HTERT RPE-1 (cell line): ENCODE data around the gene AKAP13.
"Not testable (repeated sequence)": the region's sequence is repeated elsewhere in the genome, so short reads cannot be mapped to it uniquely, and the experiment has no call there.

ENCODE experiments used
- in situ Hi-C: fragments of 300-500 bp; cut with MboI; formaldehyde crosslinking; loops from 4 replicates; pipeline ENCODE4 v1.14.3; 2020; ENCODE audit warnings: low sequenced_read_pairs

AKAP13 gene

DNA sequence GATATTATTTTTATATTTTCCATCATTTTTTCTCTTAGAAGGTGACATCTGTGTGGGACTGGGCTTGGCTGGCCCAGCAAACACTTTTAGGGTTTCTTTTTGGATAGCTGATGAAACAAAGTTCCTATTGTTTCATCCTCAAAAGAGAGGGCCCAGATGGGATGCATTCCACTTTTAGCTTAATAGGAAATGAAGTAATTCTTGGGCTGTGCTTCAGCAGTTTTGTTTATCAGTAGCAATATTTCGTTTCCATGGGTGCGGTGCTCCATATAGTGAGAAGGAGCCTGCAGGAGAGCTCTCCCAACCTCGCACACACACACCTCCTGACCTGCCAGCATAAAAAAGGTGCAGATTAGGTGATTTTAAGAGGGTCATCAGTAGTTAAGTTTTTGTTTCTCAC is 147.5 kb downstream of the AKAP13 start:
- in situ Hi-C loops: no loop called here

GRCh38 chr15:85530079-85530478 is 149.7 kb downstream of the AKAP13 start:
- in situ Hi-C loops: no loop called here

DNA sequence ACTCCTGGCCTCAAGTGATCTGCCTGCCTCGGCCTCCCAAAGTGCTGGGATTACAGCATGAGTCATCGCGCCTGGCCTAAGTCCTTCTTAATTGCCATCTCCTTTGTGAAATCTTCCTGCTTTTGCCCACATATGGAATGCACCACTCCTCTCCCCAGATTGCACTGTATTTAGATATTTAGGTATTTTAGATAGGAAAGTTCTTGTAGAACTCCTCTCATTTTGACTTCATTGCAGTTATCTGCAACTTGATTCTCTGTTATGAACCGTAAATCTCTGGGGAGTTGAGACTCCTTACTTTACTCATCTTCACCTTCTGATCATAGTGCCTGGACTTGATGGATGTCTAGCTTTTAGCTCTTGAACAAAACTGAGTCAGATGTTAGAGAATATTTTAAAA is 150.7 kb downstream of the AKAP13 start:
- in situ Hi-C loops: no loop called here

- in situ Hi-C loops: no loop called here
Measured at GRCh38 chr15:85532689-85533088, 152.3 kb downstream of the AKAP13 start.

DNA sequence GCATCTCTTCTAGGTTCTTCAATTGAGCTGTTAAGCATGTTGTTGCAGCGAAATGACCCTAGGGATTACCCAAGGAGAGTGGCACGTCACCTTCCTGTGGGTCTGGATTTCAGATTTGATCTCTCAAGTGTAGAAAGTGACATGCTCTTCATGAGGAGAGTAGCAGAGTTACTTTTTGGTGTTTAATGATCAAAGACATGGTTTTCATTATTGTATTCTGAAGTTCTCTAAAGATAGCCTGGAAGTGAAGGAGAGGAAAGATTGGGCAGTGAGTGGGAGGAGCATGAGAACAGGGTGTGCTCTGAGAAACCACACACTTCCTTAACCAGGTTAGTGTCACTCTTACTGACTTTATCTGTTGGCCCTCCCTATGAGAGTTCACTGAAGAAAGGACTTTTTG is 153.6 kb downstream of the AKAP13 start:
- in situ Hi-C loops: no loop called here

DNA sequence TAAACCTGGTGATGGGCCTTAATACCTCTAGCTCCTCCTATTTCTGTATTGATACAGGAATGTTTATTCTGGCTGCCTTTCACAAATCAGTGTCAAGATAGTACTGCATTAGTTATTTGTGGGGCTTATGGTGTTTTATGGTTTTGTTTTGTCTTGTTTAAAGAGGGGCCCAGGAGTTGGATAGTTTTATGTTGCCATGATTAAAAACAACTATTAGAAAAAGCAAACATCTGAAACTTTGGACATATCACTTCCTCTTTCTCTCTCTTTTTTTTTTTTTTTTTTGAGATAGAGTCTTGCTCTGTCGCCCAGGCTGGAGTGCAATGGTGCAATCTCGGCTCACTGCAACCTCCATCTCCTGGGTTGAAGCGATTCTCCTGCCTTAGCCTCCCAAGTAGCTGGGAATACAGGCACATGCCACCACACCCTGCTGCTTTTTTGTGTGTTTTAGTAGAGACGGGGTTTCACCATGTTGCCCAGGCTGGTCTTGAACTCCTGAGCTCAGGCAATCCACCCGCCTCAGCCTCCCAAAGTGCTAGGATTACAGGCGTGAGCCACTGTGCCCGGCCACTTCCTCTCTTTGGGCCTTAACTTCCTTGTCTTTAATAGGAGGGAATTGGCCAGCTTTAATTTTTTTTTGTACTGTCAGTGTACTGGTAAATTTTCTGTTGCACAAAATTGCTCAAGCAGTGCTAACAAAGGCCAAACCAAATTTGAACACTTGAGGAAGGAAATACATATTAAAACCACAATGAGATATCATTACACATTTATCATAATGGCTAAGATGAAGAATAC is 155.3 kb downstream of the AKAP13 start:
- in situ Hi-C loops: not testable (repeated sequence)

DNA sequence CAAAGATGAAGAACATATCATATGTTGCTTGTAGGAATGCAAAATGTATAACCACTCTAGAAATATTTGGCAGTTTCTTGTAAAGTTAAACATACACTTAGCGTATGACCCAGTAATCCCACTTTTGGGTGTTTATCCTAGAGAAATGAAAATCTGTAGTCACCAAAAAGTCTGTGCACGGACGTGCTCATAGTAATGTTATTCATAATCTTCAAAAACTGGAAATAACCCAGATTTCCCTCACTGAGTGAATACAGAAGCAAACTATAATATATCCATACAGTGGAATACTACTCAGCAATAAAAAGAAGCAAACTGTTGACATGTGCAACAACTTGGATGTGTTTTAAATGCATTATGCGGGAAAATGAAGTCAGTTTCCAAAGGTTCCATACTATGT is 155.9 kb downstream of the AKAP13 start:
- in situ Hi-C loops: no loop called here

GRCh38 chr15:85539491-85539890 is 159.1 kb downstream of the AKAP13 start:
- in situ Hi-C loops: no loop called here

DNA sequence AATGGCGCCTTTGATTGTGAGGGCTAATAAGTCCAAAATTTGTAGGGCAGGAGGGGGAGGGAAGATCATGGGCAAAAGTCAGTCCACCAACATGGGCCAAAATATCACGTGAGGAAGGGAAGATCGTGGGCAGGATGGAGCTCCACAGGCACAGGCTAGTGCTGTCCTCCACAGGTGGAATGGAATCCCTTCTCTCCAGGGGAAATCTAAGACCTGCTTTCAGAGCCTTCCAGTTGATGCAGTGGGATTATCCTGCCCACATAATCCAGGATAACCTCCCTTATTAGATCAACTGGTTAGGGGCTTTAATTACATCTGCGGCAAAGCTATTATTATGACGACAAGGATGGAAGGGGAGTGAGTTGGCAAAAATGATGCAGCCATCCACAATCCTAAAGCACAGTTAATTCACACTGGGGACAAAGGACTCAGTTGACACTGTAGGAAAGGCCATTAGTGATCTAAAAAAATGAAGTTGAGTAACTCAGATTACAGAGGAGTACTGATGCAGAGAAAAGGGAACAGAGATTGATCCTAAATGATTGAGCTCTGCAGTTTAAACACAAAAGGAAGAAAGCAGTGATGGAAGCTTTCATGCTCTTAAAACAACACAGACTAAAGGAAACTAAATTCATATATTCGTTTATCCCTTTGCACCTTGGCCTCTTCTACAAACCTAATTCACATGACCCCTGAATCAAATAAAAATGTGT is 159.8 kb downstream of the AKAP13 start:
- in situ Hi-C loops: no loop called here

GRCh38 chr15:85541744-85542143 is 161.3 kb downstream of the AKAP13 start:
- in situ Hi-C loops: no loop called here

DNA sequence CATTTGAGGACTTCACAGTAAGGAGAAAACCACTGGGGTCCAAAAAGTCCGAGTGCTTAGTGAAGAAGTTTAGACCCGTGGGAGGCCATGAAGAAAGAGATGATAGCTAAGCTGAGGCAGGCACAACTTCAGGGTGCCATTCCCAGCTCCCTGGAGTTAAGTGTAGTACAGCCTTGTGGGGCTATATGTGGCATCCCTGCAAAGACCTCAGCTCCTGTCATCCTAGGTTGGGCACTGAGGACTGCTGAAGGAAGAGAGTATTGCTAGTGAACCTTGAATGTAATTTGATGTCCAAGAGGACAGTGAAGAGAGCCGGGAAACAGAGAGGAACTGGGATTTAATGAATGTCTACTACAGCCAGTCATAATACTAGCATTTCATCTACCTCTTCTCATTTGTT is 162.1 kb downstream of the AKAP13 start:
- in situ Hi-C loops: no loop called here

DNA sequence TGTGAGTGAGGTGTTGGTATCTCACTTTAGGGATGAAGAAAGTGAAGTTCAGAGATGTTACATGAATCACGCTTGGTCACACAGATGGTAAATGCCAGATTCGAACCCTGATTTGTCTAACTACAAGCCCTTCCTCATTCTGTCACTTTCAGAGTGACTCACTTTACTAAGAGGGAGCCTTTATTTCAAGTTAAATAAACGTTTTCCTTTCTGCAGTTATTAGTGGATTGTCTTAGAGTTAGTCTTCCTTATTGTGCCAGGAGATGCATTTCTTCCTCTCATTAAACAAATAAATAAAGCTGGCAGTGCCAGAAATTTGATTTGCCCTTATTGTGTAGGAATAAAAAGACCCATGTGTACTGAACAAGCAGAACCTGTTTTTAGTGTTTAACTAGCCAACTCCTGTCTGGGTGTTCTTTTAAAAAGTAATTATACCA is 162.5 kb downstream of the AKAP13 start:
- in situ Hi-C loops: no loop called here

GRCh38 chr15:85543741-85544155 is 163.3 kb downstream of the AKAP13 start:
- in situ Hi-C loops: no loop called here

GRCh38 chr15:85545185-85545584 is 164.8 kb downstream of the AKAP13 start:
- in situ Hi-C loops: no loop called here

DNA sequence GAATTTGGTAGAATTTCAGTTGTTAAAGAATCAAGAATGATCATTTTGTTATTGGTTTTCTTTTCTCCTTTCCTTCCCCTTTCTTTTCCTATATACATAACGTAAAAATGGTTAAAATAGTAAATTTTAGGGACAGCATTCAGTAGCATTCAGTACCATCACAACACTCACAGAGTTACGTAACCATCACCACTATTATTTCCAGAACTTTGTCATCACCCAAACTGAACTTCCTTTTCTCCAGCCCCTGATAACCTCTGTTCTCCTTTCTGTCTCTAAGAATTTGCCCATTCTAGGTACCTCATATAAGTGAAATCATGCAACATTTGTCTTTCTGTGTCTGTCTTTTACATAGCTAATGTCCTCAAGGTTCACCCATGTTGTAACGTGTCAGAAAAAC is 165.3 kb downstream of the AKAP13 start:
- in situ Hi-C loops: no loop called here

DNA sequence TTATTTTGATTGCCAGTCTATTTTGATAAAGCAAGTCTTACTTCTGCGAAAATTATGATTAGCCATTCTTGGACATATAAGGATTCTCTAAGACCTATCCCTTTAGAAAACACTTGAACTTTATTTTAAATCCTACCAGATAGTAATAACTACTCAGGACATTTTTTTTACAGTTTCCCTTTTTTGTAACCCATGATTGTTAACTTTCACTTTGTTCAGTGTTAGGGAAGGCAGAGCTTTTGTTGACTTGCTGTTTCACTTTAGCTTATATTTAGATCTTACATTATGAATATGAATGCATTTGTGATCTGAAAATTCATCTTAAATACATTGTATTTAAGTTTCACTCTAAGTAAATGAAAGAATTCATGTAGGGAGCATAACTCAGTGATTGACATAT is 167.0 kb downstream of the AKAP13 start:
- in situ Hi-C loops: no loop called here

DNA sequence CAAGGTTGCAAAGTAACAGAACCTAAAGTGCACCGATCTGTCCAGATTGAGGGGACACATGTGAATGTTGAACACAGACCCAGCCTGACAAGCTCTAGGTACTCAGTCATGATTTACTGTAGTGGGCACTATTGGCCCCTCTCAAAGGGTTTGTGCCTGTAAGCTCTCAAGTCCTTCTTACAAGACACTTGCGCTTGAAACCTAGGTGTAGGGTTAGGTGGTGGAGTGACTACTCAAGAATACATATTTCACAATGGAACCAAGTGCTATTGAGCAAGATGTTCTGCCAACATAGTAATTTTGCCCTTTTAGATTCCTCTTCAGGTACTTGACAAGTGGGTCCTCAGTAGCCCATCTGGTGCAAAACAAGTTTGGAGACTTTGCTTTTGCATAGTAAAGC is 169.9 kb downstream of the AKAP13 start:
- in situ Hi-C loops: no loop called here

GRCh38 chr15:85551221-85551832 is 170.9 kb downstream of the AKAP13 start:
- in situ Hi-C loops: no loop called here

DNA sequence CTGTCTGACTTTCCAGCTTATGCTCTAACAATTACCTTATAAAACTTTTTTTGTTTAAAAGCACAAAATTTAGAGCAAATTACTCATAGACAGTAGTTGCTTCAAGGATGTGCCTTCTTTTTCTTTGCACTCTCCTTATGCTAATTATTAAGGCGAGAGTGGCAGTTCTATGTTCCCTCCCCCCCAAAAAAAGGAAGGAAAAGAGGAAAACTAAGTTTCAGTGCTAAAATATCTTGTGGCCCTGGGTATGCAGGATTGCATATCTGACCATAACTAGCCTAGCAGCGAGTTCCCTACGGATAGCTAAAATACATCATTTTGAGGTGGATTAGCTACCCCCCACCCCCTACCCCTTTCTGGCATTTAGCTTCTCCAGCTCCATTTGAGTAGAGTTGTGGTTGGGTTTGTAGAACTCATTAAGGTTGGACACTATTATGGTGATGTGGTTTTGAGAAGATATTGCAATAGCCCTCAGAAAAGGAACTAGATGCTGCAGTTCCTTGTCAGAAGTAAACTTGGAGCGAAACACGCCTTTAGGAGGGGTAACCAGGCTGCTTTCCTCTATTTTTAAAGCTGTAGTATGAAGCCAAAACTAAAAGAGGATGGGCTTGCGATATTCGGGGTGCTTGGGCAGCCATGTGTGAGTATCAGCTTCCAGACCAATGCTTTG is 174.6 kb downstream of the AKAP13 start:
- in situ Hi-C loops: no loop called here

DNA sequence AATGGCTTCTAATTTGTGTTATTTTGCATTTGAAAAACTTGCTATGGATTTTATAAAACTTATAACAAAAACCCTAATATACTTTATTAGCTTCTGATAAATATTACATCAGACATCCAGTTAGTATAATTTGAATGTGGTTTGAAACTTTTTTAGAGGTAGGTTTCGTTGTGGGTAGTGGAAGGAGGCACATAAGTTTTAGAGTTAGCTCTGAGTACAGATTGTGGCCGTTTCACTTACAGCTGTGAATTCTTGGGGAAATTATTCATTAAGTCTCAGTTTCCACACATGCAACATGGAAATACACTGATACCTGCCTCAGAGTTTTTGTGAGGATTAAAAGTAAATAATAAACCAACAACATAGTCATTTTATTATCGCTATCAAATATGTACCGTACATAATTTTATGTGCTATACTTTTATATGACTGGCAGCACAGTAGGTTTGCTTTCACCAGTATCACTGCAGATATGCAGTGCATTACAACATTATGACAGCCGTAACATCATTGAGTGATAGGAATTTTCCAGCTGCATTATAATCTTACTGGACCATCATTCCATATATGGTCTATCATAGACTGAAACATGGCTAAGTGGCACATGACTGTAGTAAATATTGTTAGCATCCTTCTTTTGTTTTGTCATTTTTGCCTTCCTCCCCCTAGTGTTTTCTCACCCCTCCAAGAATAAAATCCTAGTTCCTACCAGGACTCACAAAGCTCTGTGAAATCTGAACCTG is 175.6 kb downstream of the AKAP13 start:
- in situ Hi-C loops: no loop called here

DNA sequence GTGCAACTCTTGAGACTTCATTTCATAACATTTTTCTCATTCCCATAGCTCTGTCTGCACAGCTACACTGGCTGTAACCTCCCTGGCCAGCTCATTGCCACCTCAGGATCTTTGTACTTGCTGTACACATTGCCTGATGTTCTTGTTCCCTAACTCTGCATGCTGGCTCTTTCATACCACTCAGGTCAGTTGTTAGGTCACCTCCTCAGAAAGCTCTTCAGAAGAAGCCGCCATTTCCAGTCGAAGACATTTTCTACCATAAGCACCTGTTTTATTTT is 176.2 kb downstream of the AKAP13 start:
- in situ Hi-C loops: no loop called here
